ELR (cell line): Measurements from ENCODE around the gene UBE2H.

Source experiments
- DNase-seq: peaks from one replicate; pipeline ENCODE4 v3.0.0-alpha.2; 2015; ENCODE audit warnings: low read depth

Gene UBE2H

GRCh38 chr7:129950191-129950932, 2.4 kb downstream of the UBE2H start:
- no peak for DNase-seq

- DNase-seq: peak; percentile 87
Observed at GRCh38 chr7:129949292-129950133, 3.2 kb downstream of the UBE2H start.

- DNase-seq: peak; percentile 86
Observed at GRCh38 chr7:129948877-129949291, 3.9 kb downstream of the UBE2H start.

- DNase-seq: no peak
Observed at GRCh38 chr7:129948338-129948737, 4.4 kb downstream of the UBE2H start.

GRCh38 chr7:129947701-129948100, 5.1 kb downstream of the UBE2H start:
- no peak for DNase-seq

GRCh38 chr7:129947049-129947448, 5.7 kb downstream of the UBE2H start:
- no peak for DNase-seq

- no peak for DNase-seq
Observed at GRCh38 chr7:129946282-129946681, 6.5 kb downstream of the UBE2H start.

GRCh38 chr7:129943352-129943751, 9.4 kb downstream of the UBE2H start:
- no peak for DNase-seq

- DNase-seq: no peak
Observed at GRCh38 chr7:129940329-129940728, 12.4 kb downstream of the UBE2H start.

GRCh38 chr7:129939881-129940280, 12.9 kb downstream of the UBE2H start:
- DNase-seq: no peak

- no peak for DNase-seq
Observed at GRCh38 chr7:129933627-129934026, 19.1 kb downstream of the UBE2H start.

- no peak for DNase-seq
Observed at GRCh38 chr7:129926618-129927017, 26.1 kb downstream of the UBE2H start.

GRCh38 chr7:129925416-129926002, 27.3 kb downstream of the UBE2H start:
- no peak for DNase-seq

- DNase-seq: no peak
Observed at GRCh38 chr7:129924602-129925001, 28.2 kb downstream of the UBE2H start.

GRCh38 chr7:129923709-129924108, 29.1 kb downstream of the UBE2H start:
- peak; percentile 68 for DNase-seq

- no peak for DNase-seq
Observed at GRCh38 chr7:129919492-129919891, 33.3 kb downstream of the UBE2H start.

- no peak for DNase-seq
Observed at GRCh38 chr7:129918922-129919321, 33.8 kb downstream of the UBE2H start.

GRCh38 chr7:129917934-129918333, 34.8 kb downstream of the UBE2H start:
- DNase-seq: no peak

GRCh38 chr7:129914536-129915272, 38.1 kb downstream of the UBE2H start:
- no peak for DNase-seq

GRCh38 chr7:129913428-129913827, 39.3 kb downstream of the UBE2H start:
- no peak for DNase-seq

GRCh38 chr7:129911790-129912189, 41.0 kb downstream of the UBE2H start:
- DNase-seq: peak; percentile 57

GRCh38 chr7:129909669-129910068, 43.1 kb downstream of the UBE2H start:
- no peak for DNase-seq
